HL-60 (cell line): ENCODE data around the gene TMTC2.

Experiments used
- DNase-seq, 2 experiments: peaks; one replicate each; pipeline ENCODE4 v3.0.0-alpha.2; 2010 to 2020; ENCODE audit warnings: low read depth in 1 of 2, low spot score in 1 of 2
- H3K27ac ChIP-seq: fragments of 250-450 bp; sonication (Bioruptor Pico); replicated peaks from 2 replicates; pipeline ENCODE4 v1.5.1; 2020; ENCODE audit warnings: mild to moderate bottlenecking, moderate library complexity
- H3K27me3 ChIP-seq: fragments of 250-450 bp; sonication (Bioruptor Pico); 2 replicates; pipeline ENCODE4 v1.5.1; 2021; ENCODE audit warnings: mild to moderate bottlenecking, moderate library complexity; ENCODE audit not compliant: insufficient read depth, poor library complexity, severe bottlenecking
- H3K4me3 ChIP-seq: replicated peaks from 2 replicates; pipeline ENCODE4 v1.5.1; 2011; ENCODE audit warnings: mild to moderate bottlenecking, control low read depth, low read length; ENCODE audit not compliant: insufficient read depth
- CTCF ChIP-seq: IDR thresholded peaks from one replicate; pipeline ENCODE4 v1.5.1; 2011; ENCODE audit warnings: low read length, control low read depth, inconsistent platforms; ENCODE audit not compliant: insufficient read depth
- GABPA ChIP-seq: IDR thresholded peaks from 2 replicates; pipeline ENCODE4 v1.6.1; 2012; ENCODE audit warnings: low read depth
- POLR2AphosphoS5 ChIP-seq: IDR thresholded peaks from 2 replicates; pipeline ENCODE4 v1.6.1; 2012; ENCODE audit warnings: low read depth
- SPI1 ChIP-seq: IDR thresholded peaks from 2 replicates; pipeline ENCODE4 v1.6.1; 2012; ENCODE audit warnings: low read depth, mild to moderate bottlenecking, borderline replicate concordance
- TF ChIP-seq, protein P1 (sequence below): IDR thresholded peaks from 2 replicates; pipeline ENCODE4 v1.6.1; 2012; ENCODE audit warnings: low read depth; ENCODE audit not compliant: insufficient replicate concordance

TMTC2 gene

DNA sequence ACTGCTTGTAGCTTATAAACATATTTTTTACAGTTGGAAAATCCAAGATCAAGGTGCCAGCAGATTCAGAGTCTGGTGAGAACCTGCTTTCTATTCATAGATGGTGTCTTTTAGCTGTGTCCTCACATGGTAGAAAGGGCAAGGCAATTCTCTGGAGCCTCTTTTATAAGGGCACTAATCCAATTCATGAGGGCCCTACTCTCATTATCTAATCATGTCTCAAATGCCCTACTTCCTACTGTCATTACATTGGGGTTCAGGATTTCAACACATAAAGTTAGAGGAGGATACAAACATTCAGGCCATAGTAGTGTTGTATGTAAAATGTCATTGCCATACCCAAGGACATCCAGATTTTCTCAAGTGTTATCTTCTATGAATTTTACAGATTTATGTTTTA is 496.4 kb downstream of the TMTC2 start:
- no peak for DNase-seq
- Histone ChIP-seq H3K4me3 (no peak overlapping the region), H3K27ac (no peak overlapping the region), H3K27me3 (no peaks in the 10 kb centered on the region)
- TF ChIP-seq POLR2AphosphoS5 (no peak), SPI1 (no peak), GABPA (no peak), CTCF (no peak)
- TF ChIP-seq, protein P1, sequence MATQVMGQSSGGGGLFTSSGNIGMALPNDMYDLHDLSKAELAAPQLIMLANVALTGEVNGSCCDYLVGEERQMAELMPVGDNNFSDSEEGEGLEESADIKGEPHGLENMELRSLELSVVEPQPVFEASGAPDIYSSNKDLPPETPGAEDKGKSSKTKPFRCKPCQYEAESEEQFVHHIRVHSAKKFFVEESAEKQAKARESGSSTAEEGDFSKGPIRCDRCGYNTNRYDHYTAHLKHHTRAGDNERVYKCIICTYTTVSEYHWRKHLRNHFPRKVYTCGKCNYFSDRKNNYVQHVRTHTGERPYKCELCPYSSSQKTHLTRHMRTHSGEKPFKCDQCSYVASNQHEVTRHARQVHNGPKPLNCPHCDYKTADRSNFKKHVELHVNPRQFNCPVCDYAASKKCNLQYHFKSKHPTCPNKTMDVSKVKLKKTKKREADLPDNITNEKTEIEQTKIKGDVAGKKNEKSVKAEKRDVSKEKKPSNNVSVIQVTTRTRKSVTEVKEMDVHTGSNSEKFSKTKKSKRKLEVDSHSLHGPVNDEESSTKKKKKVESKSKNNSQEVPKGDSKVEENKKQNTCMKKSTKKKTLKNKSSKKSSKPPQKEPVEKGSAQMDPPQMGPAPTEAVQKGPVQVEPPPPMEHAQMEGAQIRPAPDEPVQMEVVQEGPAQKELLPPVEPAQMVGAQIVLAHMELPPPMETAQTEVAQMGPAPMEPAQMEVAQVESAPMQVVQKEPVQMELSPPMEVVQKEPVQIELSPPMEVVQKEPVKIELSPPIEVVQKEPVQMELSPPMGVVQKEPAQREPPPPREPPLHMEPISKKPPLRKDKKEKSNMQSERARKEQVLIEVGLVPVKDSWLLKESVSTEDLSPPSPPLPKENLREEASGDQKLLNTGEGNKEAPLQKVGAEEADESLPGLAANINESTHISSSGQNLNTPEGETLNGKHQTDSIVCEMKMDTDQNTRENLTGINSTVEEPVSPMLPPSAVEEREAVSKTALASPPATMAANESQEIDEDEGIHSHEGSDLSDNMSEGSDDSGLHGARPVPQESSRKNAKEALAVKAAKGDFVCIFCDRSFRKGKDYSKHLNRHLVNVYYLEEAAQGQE: no peak
